M059J (cell line): ENCODE data around the gene SLC10A1. TPM values are rescaled to one million over a fixed set of nuclear protein-coding genes. Genes with fewer than 3 reads are reported as not detected.
"Not testable (repeated sequence)": the region's sequence is repeated elsewhere in the genome, so short reads cannot be mapped to it uniquely, and the experiment has no call there.

Source experiments
- DNase-seq: peaks from one replicate; pipeline ENCODE4 v3.0.0-alpha.2; 2012; ENCODE audit warnings: low read depth
- total RNA-seq: library from RNA; depleted of rRNA; stranded (reverse); fragments of >200 nt; shearing (Covaris generic); gene quantifications from 2 replicates; pipeline ENCODE4 v1.2.3, GENCODE V29; 2014

Gene SLC10A1
- total RNA-seq, 1 experiment from 2014 or later, result not detected

DNA sequence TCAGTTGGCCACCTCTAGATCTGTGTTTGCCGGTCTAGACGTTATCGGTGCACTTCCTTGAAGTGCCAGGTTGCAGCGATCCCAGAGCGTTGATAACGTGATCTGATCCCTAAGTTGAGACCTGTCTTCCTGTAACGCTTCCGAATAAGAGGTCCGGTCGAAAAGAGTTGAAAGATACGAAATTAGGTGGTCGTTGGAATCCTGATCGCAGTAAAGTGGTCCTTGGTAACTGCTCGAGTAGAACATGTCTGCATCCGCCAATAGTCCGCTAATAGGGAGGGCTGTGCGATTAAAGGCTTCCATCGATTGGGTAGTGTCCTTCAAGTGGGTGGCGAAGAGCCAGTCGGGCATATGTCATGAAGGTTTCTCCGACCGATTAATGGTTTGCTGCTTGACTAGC, 27.4 kb downstream of the SLC10A1 start:
- no peak for DNase-seq

DNA sequence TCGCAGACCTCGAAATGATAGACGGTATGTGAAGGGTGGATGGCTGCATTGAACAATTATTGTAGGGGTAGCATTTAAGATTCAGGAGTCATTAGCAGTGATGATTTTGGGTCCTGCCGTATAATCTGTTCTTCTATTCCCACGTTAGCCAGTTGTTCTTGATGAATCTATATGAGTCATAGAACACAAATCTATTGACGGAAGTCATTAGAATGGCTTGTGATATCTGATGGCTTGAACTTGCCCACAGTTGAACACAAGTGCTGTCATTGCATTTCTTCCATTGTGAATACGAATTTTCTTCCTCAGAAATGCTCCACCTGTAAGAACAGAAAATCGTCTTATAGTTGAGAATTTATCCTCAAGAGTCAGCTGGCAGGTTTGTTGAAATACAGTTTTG, 28.2 kb downstream of the SLC10A1 start:
- no peak for DNase-seq

DNA sequence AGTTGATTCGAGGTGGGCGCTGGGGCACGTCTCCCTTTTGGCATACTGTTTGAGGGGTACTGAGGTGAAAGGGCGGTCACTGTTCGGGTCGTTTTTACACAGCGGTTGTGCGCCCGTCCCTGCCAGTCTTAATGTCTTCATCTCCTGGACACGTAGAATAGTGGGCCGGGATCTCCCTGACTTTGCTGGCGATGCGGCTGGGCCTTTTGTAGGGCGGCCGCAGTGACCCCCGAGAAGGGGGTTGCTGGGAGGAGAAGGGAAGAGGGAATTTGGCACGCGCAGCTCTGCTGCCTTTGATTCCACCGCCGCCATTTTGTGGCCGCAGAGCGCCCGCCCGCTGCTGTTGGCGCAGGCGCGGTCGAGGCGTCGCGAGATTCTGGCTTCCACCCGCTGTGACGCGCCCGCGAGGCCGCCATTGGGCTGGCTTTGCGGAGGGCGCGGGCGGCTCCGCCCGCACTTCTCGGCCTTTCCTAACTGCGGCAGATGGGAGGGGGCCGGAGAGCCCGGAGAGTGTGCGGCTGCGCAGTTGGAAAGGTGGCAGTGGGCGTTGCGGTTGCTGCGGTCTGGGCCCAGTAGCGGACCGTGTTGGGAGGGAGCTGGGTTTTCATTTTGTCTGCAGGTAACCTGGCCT, 29.6 kb downstream of the SLC10A1 start:
- DNase-seq, result peak; percentile 84

DNA sequence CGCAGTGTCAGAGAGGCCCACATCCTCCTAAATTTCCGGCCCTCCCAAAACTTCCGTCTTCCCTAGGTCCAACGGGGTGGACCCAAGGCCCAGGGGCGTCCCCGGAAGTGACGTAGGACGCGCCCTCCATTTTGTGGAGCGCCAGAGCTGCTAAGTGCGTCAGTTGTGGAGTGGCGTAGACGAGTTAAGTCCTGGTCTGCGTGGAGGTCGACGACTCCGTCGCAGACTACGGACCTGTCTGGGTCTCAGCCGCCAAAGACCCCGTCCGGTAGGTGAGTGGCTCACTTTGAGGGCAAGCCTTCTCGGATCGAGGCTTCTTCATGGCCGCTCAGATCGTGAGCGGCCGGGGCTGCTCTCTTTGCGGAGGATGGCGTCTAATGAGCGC, 30.1 kb downstream of the SLC10A1 start, which contains the start of gene SRSF5:
Gene SRSF5 (plus strand): TSS at position 159 of the 385 bp plus-strand sequence. CDS start 1,015 bp downstream, outside the sequence.
- peak; percentile 96 for DNase-seq

DNA sequence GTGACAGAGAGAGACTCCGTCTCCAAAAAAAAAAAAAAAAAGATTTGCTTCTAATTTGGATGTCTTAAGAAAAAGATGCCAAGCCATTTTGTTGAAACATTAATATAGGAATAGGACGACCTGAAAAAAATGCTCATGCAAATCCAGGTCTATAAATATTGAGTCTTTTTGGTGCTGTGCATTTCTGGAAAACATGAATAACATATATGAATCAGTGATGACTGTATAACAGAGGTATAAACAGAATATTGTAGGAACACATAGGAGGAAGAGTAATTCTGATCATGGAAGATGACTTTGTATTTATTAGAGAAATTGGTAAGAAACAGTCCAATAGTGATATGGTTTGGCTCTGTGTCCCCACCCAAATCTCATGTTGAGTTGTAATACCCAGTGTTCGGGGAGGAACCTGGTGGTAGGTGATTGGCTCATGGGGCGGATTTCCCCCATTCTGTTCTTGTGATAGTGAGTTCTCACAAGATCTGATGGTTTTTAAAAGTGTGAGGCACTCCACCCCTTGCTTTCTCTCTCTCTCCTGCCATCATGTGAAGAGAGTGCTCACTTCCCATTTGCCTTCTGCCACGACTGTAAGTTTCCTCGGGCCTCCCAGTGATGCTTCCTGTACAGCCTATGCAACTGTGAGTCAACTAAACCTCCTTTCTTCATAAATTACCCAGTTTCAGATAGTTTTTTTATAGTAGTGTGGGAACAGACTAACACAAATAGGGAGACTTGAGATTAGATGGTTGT, 33.1 kb downstream of the SLC10A1 start:
- DNase-seq, result peak; percentile 24

DNA sequence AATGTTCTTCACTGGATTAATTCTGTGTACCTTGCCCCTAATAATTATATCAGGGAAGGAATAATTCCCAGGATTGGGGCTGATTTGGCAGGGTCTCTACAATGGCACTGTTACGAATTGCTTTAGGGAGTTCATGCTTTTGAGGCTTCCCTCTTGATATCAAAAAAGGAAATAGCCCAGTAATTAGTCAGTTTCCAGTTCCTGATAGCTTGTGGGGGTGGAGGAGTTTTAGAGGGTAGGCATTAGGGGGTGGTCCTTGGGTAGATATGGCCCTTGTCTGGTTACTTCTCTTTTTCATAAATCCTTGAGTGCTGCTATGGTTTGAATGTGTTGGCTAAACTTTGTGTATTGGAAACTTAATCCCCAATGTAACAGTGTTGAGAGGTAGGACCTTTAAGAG, 36.2 kb downstream of the SLC10A1 start:
- no peak for DNase-seq

DNA sequence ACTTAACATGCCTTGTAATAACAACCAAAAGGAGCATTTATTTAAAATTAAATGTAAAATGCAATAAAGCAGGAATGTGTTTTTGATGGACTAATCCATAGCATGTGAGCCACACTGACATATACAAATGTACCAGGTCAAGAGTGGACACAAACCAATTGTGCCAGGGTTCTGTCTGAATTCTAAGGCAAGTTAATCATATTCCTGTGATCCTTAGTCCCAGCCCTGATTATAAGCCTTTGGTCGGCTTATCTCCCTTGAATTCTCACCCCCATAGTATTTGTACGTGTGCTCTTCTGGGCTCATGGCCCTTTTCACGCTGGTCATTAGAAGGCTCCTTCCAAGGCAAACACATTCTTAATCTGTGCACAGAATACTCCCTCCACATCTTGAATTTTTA, 40.7 kb downstream of the SLC10A1 start:
- DNase-seq, result no peak

DNA sequence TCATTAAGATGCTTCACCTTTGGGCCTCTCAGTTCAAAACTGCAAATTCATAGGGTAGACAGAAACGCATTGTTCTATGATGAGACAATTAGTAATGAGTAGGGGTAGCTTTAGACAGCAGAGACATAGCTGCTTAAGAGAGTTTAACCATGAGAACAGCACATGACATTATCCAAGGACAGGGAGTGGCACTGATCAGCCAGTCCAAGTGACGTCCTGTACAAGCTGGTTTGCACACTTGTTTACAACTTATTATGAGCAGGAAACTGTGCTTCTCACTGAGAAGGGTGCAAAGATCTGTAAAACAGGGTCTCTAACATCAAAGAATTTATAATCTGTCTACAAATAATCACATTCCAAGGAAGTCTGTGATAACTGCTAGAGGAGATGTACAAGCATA, 41.3 kb downstream of the SLC10A1 start:
- no peak for DNase-seq

DNA sequence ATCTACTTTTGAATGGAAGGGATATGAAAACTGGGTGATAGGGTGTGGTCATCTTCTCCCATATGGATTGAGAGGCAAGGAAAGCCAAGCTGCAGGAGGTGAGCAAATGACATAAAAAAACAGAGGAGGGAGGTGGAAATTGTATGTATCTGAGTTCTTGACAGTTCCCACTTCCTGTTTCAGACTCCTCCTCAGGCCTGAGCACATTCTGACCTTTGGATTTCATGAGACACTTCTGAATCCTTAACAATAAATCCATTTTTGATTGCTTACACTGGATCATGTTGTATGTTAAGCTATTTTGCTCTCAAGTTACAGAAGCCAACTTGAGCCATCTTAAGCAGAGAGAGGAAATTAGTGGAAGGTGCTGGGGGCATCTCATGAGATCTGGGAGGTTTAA, 41.7 kb downstream of the SLC10A1 start:
- no peak for DNase-seq

DNA sequence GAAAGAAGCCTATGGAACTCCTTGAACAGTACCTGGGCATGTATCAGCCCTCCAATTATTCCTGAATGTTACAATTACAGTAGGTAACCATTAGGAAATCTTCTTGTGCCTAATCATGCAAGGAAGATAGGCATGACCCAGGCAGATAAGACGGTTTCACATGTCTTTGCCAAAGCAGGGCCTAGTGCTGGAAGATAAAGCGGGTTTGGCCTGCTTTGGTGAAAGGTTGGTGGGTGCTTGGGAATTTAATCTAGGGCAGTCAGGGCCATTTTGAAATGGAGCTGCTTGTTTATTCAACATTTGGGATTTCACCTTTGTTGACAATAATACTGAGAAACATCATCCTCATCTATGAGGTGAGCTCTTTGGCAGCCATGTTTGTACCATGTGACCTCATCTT, 42.6 kb downstream of the SLC10A1 start:
- no peak for DNase-seq

DNA sequence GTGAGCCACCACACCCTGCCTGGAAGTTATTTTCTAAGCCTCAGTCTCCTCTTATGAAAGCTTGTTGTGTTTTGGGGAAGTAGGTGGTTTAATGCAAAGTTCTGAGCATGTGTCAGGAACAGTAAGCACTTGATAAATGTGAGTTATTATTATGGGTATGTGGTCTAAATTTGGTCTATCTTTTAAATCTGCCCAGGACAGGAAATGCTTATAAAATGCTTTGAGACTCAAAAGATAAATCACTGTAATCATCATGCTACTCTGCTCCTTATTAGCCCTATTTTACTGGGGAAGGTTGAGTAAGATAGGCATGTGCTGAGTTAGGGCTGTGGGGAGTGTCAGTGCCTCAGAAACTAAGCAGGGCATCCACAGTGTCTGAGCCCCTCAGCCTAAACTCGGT, 43.2 kb downstream of the SLC10A1 start:
- DNase-seq, result no peak

DNA sequence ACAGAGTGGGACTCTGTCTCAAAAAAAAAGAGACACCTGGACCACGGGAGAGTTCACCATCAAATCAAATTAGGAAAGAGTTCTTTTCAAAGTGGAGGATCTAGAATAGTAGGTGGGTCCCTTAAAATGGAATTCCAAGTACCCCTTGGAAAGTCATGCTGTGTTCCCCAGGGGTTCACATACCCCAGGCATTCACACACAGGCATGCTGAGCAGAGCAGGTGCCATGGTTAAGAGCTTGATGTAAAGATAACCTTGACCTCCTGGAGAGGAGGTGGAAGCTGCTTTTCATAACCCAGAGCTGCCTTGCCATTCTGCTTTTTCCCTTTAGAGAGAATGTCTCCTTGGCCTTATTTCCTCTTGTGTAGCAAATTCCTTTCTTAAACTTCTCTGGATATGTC, 44.3 kb downstream of the SLC10A1 start:
- DNase-seq, result no peak

DNA sequence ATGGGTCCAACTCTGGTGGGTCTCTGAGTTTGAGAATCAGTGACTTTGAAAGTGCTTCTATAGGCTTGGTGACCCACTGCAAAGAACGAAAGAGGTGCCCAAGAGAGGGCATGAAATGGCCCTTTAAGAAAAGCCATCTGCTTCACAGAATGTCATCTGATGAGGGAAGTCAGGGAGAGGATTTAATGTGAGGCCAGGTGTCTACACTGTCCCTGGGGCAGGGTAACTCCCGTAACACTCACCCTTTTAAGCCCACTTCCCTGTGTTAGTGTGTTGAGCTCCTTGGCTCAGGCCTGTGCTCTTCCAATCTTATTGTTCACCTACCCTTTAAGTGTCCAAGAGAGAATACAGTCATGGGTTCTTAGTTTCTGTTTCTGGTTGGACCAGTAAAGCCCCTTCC, 46.5 kb downstream of the SLC10A1 start:
- no peak for DNase-seq

DNA sequence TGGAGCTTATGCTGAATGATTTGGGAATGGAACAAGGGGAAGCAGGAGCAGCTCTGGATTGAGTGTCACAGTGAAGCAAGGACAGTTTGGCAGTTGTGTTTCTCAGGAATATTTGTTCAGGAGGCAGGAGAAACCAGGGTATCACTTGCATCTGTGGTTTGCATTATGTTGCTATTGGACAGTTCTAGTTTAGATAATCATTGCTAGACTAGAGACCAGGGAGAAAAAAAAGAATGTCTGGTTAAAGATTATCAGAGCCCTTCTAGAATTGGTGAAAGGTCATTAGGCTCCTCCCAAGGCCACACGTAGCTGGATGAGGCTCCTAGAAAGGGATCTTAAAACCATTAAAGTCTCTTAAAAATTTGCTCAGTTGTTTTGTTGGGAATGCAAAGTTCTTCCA, 47.1 kb downstream of the SLC10A1 start:
- DNase-seq, result no peak

DNA sequence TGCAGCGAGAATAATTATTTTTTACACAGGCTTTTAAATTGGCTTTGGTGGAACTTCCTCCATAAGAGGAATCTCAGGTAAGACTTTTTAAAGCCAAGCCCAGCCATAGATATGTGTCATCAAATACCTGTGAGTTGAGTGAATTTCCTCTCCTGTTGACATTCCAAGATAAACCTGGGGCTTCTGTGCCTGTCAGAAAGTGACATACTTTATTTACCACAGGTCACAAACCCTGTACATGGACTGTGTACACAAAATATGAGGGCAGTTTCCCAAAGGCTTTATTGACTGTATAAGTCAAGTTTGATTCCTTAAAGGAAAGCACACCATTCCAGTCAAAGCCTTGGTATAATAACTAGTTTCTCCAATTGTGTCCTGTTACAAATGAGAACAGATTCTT, 56.0 kb downstream of the SLC10A1 start:
- no peak for DNase-seq

DNA sequence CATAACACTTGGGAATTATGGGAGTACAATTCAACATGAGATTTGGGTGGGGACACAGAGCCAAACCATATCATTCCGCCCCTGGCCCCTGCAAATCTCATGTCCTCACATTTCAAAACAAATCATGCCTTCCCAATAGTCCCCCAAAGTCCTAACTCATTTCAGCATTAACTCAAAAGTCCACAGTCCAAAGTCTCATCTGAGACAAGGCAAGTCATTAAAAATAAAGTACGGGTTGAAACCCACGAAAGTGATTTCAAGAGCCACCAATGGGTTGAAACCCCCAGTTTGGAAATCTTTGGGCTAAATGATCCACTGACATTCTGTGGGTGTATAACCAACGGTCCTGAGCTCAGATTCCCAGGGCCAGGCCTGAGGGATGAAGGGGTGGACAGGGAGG, 60.6 kb downstream of the SLC10A1 start:
- not testable (repeated sequence) for DNase-seq

DNA sequence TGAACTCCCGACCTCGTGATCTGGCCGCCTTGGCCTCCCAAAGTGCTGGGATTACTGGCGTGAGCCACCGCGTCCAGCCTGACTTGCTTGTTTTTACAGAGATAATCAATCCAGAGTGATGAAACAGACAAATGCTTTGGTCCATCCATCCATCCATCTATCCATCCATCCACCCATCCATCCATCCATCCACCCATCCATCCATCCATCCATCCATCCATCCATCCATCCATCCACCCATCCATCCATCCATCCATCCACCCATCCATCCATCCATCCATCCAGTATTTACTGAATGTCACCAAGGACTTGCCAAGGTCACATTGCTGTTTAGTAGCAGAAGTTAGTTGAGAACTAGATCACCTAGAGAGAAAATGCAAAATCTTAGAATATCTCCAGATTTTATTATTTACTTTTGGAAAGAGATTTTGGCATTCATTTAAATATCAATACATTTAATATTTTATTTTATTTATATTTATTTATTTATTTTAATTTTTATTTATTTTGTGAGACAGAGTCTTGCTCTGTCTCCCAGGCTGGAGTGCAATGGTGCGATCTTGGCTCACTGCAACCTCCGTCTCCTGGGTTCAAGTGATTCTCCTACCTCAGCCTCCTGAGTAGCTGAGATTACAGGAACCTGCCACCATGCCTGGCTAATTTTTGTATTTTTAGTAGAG, 65.0 kb downstream of the SLC10A1 start:
- DNase-seq, result not testable (repeated sequence)

DNA sequence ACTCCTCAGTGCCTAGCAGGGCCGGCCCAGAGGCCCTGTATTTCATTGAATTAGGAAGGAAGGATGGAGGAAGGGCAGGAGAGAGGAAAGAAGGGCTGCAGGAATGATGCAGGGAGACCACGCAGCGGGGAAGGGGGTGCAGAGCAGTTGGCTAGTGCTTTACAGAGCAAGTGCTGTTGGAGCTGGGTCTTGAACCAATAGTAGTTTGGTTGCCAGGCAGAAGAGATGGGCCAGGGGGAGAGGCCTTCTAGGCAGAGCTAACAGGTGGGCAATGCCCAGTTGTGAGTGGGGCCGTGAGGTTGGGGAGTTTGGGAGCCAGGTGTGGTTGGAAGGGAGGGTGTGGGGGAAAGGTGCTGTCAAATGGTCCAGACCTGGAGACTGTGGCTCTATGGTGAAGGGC, 69.2 kb downstream of the SLC10A1 start:
- DNase-seq, result no peak

DNA sequence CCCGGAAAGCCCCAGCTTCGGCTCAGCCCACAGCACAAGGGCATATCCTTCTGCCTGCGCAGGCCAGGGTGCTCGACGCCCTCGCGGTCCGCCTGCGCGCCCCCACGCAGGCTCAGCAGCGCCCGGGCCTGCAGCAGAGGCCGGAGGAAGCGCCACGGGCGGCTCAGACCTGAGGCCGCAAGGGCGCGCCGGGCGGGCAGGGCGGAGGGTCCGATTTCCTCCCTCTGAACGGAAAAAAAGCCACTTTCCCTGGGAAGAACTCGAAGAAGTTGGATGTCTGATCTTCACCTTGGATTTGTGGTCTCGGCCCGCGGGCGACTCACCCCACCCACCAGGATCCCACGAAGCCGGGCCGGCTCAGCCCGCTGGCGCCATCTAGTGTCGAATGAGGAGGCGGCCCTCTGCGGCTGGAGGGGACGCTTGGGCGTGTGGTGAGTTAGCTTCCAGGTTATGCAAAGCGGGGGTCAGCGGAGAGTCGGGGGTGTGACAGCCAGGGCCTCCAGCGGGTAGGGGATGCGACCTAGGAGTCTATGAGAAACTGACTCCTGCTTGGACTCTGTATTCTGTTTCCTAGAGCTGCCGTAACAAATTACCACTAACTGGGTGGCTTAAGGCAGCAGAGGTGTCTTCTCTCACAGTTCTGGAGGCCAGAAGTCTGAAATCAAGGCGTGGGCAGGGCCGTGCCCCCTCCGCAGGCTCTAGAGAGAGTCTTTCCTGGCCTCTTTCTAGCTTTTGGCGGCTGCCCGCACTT, 70.1 kb downstream of the SLC10A1 start:
- DNase-seq, result peak; percentile 60
